ENCODE results near the gene AMN.

The AMN gene

DNA sequence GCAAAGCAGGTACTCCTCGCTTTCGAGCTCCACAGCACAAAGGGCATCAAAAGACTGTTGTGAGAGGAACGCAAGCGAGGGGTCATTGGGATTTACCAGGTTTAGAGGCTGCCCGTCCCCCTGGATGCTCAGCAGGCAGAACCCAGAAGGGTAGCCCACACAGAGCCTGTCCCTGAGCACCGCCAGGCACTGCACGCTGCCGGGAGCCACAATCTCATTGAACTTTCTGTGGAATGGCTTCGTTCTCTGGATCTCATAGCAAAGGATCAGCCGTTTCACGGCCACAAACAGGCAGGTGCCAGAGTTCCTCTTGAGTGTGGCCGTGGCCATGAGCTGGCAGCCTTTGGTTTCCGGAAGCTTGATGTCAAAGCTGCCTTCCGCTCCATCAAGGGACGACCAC, 21.5 kb downstream of the AMN start:
- TF ChIP-seq, protein P1, sequence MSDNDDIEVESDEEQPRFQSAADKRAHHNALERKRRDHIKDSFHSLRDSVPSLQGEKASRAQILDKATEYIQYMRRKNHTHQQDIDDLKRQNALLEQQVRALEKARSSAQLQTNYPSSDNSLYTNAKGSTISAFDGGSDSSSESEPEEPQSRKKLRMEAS (IDR thresholded peaks at IDR 0.05; ENCODE audit: low read depth, low read length): no peak
- TF ChIP-seq, protein P2, sequence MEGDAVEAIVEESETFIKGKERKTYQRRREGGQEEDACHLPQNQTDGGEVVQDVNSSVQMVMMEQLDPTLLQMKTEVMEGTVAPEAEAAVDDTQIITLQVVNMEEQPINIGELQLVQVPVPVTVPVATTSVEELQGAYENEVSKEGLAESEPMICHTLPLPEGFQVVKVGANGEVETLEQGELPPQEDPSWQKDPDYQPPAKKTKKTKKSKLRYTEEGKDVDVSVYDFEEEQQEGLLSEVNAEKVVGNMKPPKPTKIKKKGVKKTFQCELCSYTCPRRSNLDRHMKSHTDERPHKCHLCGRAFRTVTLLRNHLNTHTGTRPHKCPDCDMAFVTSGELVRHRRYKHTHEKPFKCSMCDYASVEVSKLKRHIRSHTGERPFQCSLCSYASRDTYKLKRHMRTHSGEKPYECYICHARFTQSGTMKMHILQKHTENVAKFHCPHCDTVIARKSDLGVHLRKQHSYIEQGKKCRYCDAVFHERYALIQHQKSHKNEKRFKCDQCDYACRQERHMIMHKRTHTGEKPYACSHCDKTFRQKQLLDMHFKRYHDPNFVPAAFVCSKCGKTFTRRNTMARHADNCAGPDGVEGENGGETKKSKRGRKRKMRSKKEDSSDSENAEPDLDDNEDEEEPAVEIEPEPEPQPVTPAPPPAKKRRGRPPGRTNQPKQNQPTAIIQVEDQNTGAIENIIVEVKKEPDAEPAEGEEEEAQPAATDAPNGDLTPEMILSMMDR (IDR thresholded peaks at IDR 0.05; ENCODE audit: low read depth, low read length): no peak
- no peak for TF ChIP-seq MYC (IDR thresholded peaks at IDR 0.05; ENCODE audit: low read depth, low read length)
- no peak for TF ChIP-seq POLR2A (IDR thresholded peaks at IDR 0.05; ENCODE audit: extremely low read depth, insufficient read length)
- DNase-seq (ENCODE audit: low read depth): no peak
- no peak overlapping the region for H3K4me3 ChIP-seq (ENCODE audit: low read depth, low read length)

DNA sequence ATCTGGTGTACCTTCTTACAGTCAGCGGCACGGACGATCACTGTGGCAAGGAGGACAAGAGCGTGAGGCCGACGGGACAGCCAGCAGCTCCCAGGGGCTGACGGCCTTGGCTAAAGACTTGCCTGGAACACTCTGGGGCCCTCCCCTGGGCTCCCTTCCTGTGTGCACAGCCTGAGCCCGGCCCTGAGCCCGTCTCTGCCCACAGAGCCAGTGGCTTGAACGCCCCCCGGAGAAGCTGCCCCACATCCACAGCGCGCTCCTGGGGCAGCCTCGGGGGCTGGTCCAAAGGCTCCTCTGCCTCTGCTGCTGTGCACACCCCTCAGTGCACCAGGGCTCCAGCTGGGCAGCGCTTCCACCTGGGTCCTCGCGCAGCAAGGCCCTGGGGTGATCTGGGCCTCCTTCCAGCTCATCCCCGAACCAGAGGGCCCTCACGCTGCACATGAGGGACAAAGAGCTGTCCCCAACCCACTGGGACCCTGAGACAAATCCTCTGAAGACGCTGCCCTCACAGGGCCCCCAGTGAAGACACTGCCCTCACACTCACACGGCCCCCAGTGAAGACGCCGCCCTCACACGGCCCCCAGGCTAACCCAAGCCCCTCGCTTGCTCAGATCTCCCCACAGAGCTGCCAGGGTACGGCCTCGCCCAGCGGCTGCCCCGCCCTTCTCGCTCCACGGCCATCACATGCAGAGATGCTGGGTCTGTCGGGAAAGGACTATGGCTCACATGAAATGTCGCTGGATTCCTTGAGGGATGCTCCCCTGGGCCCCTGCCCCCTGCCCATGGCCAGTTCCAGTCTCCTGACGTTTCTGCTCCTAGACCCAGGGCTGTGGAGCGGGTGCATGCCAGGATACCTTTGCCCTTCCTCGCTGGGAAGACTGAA, 22.2 kb downstream of the AMN start:
- H3K4me3 ChIP-seq (ENCODE audit: low read depth, low read length): no peak overlapping the region
- TF ChIP-seq, protein P2 (IDR thresholded peaks at IDR 0.05; ENCODE audit: low read depth, low read length): no peak
- no peak for DNase-seq (ENCODE audit: low read depth)

DNA sequence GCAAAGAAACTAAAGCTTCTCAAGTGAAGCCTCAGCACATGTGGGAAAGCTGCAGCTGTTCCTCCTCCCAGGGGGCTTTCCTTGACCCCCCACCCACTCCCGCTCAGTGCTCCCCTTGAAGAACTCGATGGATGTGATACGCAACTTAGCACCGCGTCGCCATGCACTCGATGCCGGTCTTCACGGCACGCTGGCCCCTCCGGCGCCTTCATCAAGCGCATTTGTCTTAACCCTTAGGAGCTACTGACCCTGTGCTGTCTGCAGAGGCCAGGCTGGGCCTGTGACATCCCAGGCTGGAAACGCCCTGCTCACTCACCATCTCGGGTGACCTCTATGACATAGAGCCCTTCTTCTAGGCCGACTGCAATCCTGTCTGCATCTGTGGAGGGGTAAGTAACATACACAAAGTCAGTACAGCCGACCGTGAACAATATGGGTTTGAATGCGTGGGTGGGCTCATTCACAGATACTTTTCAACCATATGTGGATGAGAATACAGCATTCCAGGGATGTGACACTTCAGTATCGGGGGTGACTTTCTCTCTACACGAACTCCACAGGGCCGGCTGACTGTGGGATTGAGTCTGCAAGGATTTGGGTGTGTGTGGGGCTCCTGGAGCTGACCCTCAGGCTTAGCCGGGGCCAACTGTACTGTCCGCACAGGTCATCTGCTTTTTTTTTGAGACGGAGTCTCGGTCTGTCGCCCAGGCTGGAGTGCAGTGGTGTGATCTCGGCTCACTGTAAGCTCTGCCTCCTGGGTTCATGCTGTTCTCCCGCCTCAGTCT, 23.1 kb downstream of the AMN start:
- TF ChIP-seq MYC (IDR thresholded peaks at IDR 0.05; ENCODE audit: low read depth, low read length) (no peak), POLR2A (IDR thresholded peaks at IDR 0.05; ENCODE audit: extremely low read depth, insufficient read length) (no peak)
- TF ChIP-seq, protein P1 (IDR thresholded peaks at IDR 0.05; ENCODE audit: low read depth, low read length): no peak
- TF ChIP-seq, protein P2 (IDR thresholded peaks at IDR 0.05; ENCODE audit: low read depth, low read length): no peak
- H3K4me3 ChIP-seq (ENCODE audit: low read depth, low read length): no peak overlapping the region
- no peak for DNase-seq (ENCODE audit: low read depth)

DNA sequence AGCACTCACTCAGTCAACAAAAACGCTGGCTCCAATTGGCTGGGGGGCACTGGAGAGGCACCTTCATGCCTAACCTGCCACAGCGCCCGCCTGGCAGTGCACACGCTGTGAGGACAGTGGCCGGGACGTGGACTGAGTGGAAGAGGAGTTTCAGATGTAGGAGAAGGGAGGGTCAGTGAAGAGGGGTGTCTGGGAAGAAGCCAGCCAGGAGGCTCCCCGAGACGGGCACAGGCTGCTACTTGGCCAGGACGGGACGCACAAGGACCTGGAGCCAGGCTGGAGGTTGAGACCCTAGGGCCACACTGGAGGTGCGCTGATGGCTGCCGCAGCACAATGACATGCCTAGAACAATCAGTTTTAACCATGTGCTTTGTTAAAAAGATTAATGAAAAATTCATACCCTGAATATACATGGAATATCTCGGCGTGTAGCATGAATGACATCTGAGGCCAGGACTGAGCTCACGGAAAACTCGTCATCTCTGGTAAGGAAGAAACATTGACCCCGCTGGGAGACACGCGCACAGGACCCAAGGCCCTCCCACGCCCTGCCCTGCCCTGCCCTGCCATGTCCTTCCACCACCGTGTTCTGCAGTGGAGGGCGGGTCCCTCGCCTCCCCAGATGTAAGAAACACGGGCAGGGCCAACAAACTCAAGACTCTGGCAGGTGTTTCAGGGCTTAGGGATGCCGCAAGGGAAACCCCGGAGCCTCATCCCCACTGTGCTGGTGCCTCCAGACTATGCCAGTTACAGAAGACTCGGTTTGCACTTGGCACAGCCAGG, 25.0 kb downstream of the AMN start:
- H3K4me3 ChIP-seq (ENCODE audit: low read depth, low read length): no peak overlapping the region
- TF ChIP-seq, protein P1 (IDR thresholded peaks at IDR 0.05; ENCODE audit: low read depth, low read length): no peak
- TF ChIP-seq, protein P2 (IDR thresholded peaks at IDR 0.05; ENCODE audit: low read depth, low read length): no peak
- TF ChIP-seq MYC (IDR thresholded peaks at IDR 0.05; ENCODE audit: low read depth, low read length) (no peak), POLR2A (IDR thresholded peaks at IDR 0.05; ENCODE audit: extremely low read depth, insufficient read length) (no peak)
- no peak for DNase-seq (ENCODE audit: low read depth)

DNA sequence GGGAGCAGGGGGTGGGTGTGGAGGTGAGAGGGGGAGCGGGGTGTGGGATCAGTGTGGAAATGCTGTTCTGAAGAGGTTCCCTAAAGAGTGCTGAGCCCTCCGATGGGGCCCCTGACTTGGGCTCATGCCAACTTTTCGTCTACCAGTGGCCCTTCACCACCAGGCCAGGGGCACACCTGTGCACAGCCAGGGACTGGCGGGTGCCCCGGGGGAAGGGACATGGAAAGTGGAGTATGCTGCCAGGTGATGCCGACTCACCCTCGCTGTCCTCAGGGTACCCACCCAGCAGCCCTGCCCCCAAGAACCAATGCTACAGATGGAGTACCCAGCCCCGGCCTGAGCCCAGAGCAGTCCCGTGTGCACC, 26.2 kb downstream of the AMN start:
- H3K4me3 ChIP-seq (ENCODE audit: low read depth, low read length): no peak overlapping the region
- DNase-seq (ENCODE audit: low read depth): no peak
- TF ChIP-seq POLR2A (IDR thresholded peaks at IDR 0.05; ENCODE audit: extremely low read depth, insufficient read length): no peak
- TF ChIP-seq, protein P1 (IDR thresholded peaks at IDR 0.05; ENCODE audit: low read depth, low read length): no peak
- TF ChIP-seq, protein P2 (IDR thresholded peaks at IDR 0.05; ENCODE audit: low read depth, low read length): no peak
- TF ChIP-seq MYC (IDR thresholded peaks at IDR 0.05; ENCODE audit: low read depth, low read length): no peak
